ENCODE results near the gene LDLRAD3.

LDLRAD3 gene

GRCh38 chr11:36129955-36130354 lies 186.1 kb downstream of the LDLRAD3 start:
- no peak overlapping the region for H3K4me3 ChIP-seq (ENCODE audit: low read depth, low read length)
- TF ChIP-seq CTCF (IDR thresholded peaks at IDR 0.05; ENCODE audit: low read depth, low read length), result no peak

GRCh38 chr11:36130401-36130800 lies 186.5 kb downstream of the LDLRAD3 start:
- TF ChIP-seq CTCF (IDR thresholded peaks at IDR 0.05; ENCODE audit: low read depth, low read length), result no peak
- no peak overlapping the region for H3K4me3 ChIP-seq (ENCODE audit: low read depth, low read length)

- TF ChIP-seq CTCF (IDR thresholded peaks at IDR 0.05; ENCODE audit: low read depth, low read length), result peak; percentile 47
- no peak overlapping the region for H3K4me3 ChIP-seq (ENCODE audit: low read depth, low read length)
These were observed 188.0 kb downstream of the LDLRAD3 start for GRCh38 chr11:36131721-36132397.

- no peak for TF ChIP-seq CTCF (IDR thresholded peaks at IDR 0.05; ENCODE audit: low read depth, low read length)
- H3K4me3 ChIP-seq (ENCODE audit: low read depth, low read length), result no peak overlapping the region
These were observed 189.1 kb downstream of the LDLRAD3 start for GRCh38 chr11:36132940-36133339.

- H3K4me3 ChIP-seq (ENCODE audit: low read depth, low read length), result no peak overlapping the region
- TF ChIP-seq CTCF (IDR thresholded peaks at IDR 0.05; ENCODE audit: low read depth, low read length), result no peak
These were observed 191.2 kb downstream of the LDLRAD3 start for GRCh38 chr11:36135076-36135475.

- no peak for TF ChIP-seq CTCF (IDR thresholded peaks at IDR 0.05; ENCODE audit: low read depth, low read length)
- no peak overlapping the region for H3K4me3 ChIP-seq (ENCODE audit: low read depth, low read length)
These were observed 195.9 kb downstream of the LDLRAD3 start for GRCh38 chr11:36139767-36140166.

GRCh38 chr11:36141196-36141953 lies 197.5 kb downstream of the LDLRAD3 start:
- no peak overlapping the region for H3K4me3 ChIP-seq (ENCODE audit: low read depth, low read length)
- no peak for TF ChIP-seq CTCF (IDR thresholded peaks at IDR 0.05; ENCODE audit: low read depth, low read length)

Measured in WI38 (cell line).